ENCODE data around the gene ITPKB.
"Not testable (repeated sequence)": the region's sequence is repeated elsewhere in the genome, so short reads cannot be mapped to it uniquely, and the experiment has no call there.

The ITPKB gene

GRCh38 chr1:226722901-226723656 is 16.0 kb downstream of the ITPKB start:
- TF ChIP-seq CTCF (IDR thresholded peaks at IDR 0.05; ENCODE audit: borderline replicate concordance, insufficient read depth, low read depth, low read length), result no peak
- H3K4me3 ChIP-seq (ENCODE audit: low read depth, low read length), result no peak overlapping the region

- no peak for TF ChIP-seq CTCF (IDR thresholded peaks at IDR 0.05; ENCODE audit: borderline replicate concordance, insufficient read depth, low read depth, low read length)
- H3K4me3 ChIP-seq (ENCODE audit: low read depth, low read length), result no peak overlapping the region
Measured at GRCh38 chr1:226722240-226722900, 16.7 kb downstream of the ITPKB start.

GRCh38 chr1:226720574-226720973 is 18.5 kb downstream of the ITPKB start:
- H3K4me3 ChIP-seq (ENCODE audit: low read depth, low read length), result not testable (repeated sequence)

GRCh38 chr1:226719596-226720387 is 19.3 kb downstream of the ITPKB start:
- H3K4me3 ChIP-seq (ENCODE audit: low read depth, low read length), result no peak overlapping the region
- no peak for TF ChIP-seq CTCF (IDR thresholded peaks at IDR 0.05; ENCODE audit: borderline replicate concordance, insufficient read depth, low read depth, low read length)

- TF ChIP-seq CTCF (IDR thresholded peaks at IDR 0.05; ENCODE audit: borderline replicate concordance, insufficient read depth, low read depth, low read length), result no peak
- H3K4me3 ChIP-seq (ENCODE audit: low read depth, low read length), result no peak overlapping the region
Measured at GRCh38 chr1:226717256-226717909, 21.7 kb downstream of the ITPKB start.

GRCh38 chr1:226716577-226716976 is 22.5 kb downstream of the ITPKB start:
- no peak for TF ChIP-seq CTCF (IDR thresholded peaks at IDR 0.05; ENCODE audit: borderline replicate concordance, insufficient read depth, low read depth, low read length)
- H3K4me3 ChIP-seq (ENCODE audit: low read depth, low read length), result no peak overlapping the region

- TF ChIP-seq CTCF (IDR thresholded peaks at IDR 0.05; ENCODE audit: borderline replicate concordance, insufficient read depth, low read depth, low read length), result no peak
- H3K4me3 ChIP-seq (ENCODE audit: low read depth, low read length), result no peak overlapping the region
Measured at GRCh38 chr1:226714148-226714547, 24.9 kb downstream of the ITPKB start.
